ENCODE measurements around the gene KRTAP19-8. TPM values are rescaled to one million over a fixed set of nuclear protein-coding genes. Genes with fewer than 3 reads are reported as not detected.

Gene KRTAP19-8, protein sequence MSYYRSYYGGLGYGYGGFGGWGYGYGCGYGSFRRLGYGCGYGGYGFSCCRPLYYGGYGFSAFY
- not detected for total RNA-seq

DNA sequence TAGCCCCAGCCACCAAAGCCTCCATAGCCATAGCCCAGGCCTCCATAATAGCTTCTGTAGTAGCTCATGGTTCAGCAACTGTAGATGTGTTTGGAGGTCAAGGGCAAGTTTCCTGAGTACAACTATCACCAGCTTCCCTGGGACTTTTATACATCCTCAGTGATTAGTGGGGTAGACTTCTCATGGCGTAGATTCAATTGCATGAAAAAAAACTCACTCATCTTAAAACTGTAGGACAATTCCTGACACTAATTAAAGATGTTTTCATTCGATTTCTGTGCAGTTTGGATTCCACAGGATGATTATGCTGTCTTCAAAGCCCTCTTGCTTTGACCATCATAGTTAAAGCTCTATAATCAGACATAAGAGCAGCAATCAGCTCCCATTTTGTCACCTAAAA is at the start of gene KRTAP19-8:
Gene KRTAP19-8, minus strand, starts transcription at position 101 of the 400 bp plus-strand sequence. Its CDS starts 33 bp downstream, at position 68.
- no peak within 1 kb of the TSS for H3K27ac ChIP-seq
- no peaks in the 10 kb centered on the region for H3K27me3 ChIP-seq
- H3K4me1 ChIP-seq: no peaks in the 10 kb centered on the region
- intact Hi-C loops (cut with DNase I; ENCODE audit: low total_unique reads): no loop called here
- TF ChIP-seq, protein P1, sequence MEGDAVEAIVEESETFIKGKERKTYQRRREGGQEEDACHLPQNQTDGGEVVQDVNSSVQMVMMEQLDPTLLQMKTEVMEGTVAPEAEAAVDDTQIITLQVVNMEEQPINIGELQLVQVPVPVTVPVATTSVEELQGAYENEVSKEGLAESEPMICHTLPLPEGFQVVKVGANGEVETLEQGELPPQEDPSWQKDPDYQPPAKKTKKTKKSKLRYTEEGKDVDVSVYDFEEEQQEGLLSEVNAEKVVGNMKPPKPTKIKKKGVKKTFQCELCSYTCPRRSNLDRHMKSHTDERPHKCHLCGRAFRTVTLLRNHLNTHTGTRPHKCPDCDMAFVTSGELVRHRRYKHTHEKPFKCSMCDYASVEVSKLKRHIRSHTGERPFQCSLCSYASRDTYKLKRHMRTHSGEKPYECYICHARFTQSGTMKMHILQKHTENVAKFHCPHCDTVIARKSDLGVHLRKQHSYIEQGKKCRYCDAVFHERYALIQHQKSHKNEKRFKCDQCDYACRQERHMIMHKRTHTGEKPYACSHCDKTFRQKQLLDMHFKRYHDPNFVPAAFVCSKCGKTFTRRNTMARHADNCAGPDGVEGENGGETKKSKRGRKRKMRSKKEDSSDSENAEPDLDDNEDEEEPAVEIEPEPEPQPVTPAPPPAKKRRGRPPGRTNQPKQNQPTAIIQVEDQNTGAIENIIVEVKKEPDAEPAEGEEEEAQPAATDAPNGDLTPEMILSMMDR (IDR thresholded peaks at IDR 0.05): no peak
- TF ChIP-seq POLR2AphosphoS5 (IDR thresholded peaks at IDR 0.05) (no peak), POLR2A (IDR thresholded peaks at IDR 0.05) (no peak), EP300 (IDR thresholded peaks at IDR 0.05; ENCODE audit: low read depth) (no peak)
- H3K9me3 ChIP-seq: no peaks in the 10 kb centered on the region
- no peak within 1 kb of the TSS for H3K4me3 ChIP-seq
- in situ Hi-C loops (cut with MboI; ENCODE audit: low pct_ligation_motif_present in 1 of 4, low pct_unique_long_range_greater_than_20kb in 1 of 4, low sequenced_read_pairs in 3 of 4): no loop called here
- 49 to 63% methylated on average over 2 of the region's 2 CpGs for WGBS, 2 donors (ENCODE audit: low coverage in 1 of 2)
- no peak for DNase-seq
- H3K36me3 ChIP-seq: no peaks in the 10 kb centered on the region

DNA sequence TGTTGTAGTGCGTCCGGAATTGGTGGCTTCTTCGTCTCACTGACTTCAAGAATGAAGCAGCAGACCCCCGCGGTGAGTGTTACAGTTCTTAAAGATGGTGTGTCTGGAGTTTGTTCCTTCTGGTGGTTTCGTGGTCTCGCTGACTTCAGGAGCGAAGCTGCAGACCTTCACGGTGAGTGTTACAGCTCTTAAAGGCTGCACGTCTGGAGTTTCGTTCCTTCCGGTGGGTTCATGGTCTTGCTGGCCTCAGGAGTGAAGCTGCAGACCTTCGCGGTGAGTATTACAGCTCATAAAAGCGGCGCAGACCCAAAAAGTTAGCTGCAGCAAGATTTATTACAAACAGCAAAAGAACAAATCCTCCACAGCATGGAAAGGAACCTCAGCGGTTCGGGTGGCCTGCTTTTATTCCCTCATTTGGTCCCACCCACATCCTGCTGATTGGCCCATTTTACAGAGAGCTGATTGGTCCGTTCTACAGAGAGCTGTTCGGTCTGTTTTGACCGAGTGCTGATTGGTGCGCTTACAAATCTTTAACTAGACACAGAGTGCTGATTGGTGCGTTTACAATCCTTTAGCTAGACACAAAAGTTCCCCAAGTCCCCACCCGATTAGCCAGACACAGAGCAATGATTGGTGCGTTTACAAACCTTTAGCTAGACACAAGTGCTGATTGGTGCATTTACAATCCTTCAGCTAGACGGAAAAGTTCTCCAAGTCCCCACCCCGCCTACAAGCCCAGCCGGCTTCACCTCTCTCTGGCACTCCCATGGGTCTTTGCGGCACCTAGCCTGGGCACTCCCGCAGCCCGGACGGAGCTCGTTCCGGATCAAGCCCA is 49.6 kb upstream of the KRTAP19-8 start:
- Histone ChIP-seq H3K36me3 (no peaks in the 10 kb centered on the region), H3K4me1 (no peaks in the 10 kb centered on the region), H3K9me3 (no peaks in the 10 kb centered on the region), H3K27me3 (no peaks in the 10 kb centered on the region), H3K4me3 (no peak overlapping the region), H3K27ac (no peak overlapping the region)
- TF ChIP-seq POLR2A (IDR thresholded peaks at IDR 0.05) (no peak), EP300 (IDR thresholded peaks at IDR 0.05; ENCODE audit: low read depth) (no peak), POLR2AphosphoS5 (IDR thresholded peaks at IDR 0.05) (no peak)
- TF ChIP-seq, protein P1 (IDR thresholded peaks at IDR 0.05): no peak
- DNase-seq: no peak
- intact Hi-C loops (cut with DNase I; ENCODE audit: low total_unique reads): no loop called here
- WGBS, 2 donors (ENCODE audit: low coverage in 1 of 2): 63 to 66% methylated on average over 5 to 34 of the region's 34 CpGs
- in situ Hi-C loops (cut with MboI; ENCODE audit: low pct_ligation_motif_present in 1 of 4, low pct_unique_long_range_greater_than_20kb in 1 of 4, low sequenced_read_pairs in 3 of 4): loop anchor here in 2 of 4 donors (25.0 kb wide), 2 partner anchors 751 to 1051 kb away; partner anchors contain the start of genes KRTAP23-1 (in 1 of the 2) and KRTAP27-1 (in 1 of the 2)

DNA sequence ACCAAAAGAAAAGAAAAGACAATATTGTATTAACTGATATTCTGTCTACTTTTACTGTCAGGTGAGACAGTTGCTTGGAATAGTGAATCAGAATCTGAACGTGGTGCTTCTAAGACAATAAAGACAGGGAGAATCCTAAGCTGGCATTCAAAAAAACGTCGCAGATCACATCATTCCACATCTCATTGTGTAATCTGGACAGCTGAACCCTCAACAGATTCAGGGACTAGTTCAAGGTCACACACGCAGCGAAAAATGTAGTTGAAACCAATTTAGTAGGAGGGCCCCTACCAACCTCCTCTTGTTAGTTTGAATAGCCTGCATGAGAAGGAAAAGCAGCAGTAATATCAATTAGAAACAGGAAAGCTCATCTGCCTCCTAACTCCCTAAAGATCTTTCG is 46.4 kb upstream of the KRTAP19-8 start:
- intact Hi-C loops (cut with DNase I; ENCODE audit: low total_unique reads): no loop called here
- in situ Hi-C loops (cut with MboI; ENCODE audit: low pct_ligation_motif_present in 1 of 4, low pct_unique_long_range_greater_than_20kb in 1 of 4, low sequenced_read_pairs in 3 of 4): loop anchor here in 2 of 4 donors (25.0 kb wide), 2 partner anchors 747 to 1047 kb away; partner anchors contain the start of genes KRTAP23-1 (in 1 of the 2) and KRTAP27-1 (in 1 of the 2)

DNA sequence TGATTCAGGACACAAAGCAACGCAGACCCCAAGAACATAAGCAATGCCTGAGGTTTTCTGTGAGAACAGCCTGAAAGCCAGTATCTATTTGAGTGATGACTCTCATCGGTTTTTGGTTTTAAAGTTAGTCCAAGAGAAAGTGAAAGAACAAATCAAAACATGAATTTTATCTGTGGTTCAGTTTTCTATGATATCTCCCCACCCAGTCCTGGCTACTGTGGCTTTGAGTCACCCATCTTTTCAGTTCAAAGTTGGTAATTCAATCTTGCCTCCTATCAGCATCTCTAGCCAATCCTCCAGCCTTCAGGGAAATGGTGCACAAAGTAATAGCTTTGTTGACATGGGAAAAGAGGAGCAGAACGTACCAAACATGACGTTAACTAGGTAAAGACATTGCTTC is 40.5 kb upstream of the KRTAP19-8 start:
- Histone ChIP-seq H3K36me3 (no peaks in the 10 kb centered on the region), H3K27me3 (no peaks in the 10 kb centered on the region), H3K4me3 (no peak overlapping the region), H3K4me1 (no peaks in the 10 kb centered on the region), H3K27ac (no peak overlapping the region), H3K9me3 (no peaks in the 10 kb centered on the region)
- intact Hi-C loops (cut with DNase I; ENCODE audit: low total_unique reads) (no loop called here), in situ Hi-C loops (cut with MboI; ENCODE audit: low pct_ligation_motif_present in 1 of 4, low pct_unique_long_range_greater_than_20kb in 1 of 4, low sequenced_read_pairs in 3 of 4) (loop anchor here in 2 of 4 donors (25.0 kb wide), 2 partner anchors 741 to 1041 kb away; partner anchors contain the start of genes KRTAP23-1 (in 1 of the 2) and KRTAP27-1 (in 1 of the 2))
- TF ChIP-seq POLR2A (IDR thresholded peaks at IDR 0.05): no peak
- TF ChIP-seq, protein P1 (IDR thresholded peaks at IDR 0.05): no peak
- TF ChIP-seq EP300 (IDR thresholded peaks at IDR 0.05; ENCODE audit: low read depth): no peak
- no peak for TF ChIP-seq POLR2AphosphoS5 (IDR thresholded peaks at IDR 0.05)
- 56% methylated on average over 2 to 4 of the region's 4 CpGs for WGBS, 2 donors (ENCODE audit: low coverage in 1 of 2)
- no peak for DNase-seq

More for the DNA sequence above, 46.4 kb upstream of the KRTAP19-8 start:
- no peaks in the 10 kb centered on the region for H3K36me3 ChIP-seq
- no peaks in the 10 kb centered on the region for H3K27me3 ChIP-seq
- no peak overlapping the region for H3K4me3 ChIP-seq
- WGBS, 2 donors (ENCODE audit: low coverage in 1 of 2): 65 to 68% methylated on average over 5 to 6 of the region's 6 CpGs
- H3K27ac ChIP-seq: no peak overlapping the region
- no peaks in the 10 kb centered on the region for H3K4me1 ChIP-seq
- no peak for DNase-seq
- no peaks in the 10 kb centered on the region for H3K9me3 ChIP-seq
- no peak for TF ChIP-seq POLR2AphosphoS5 (IDR thresholded peaks at IDR 0.05)
- no peak for TF ChIP-seq EP300 (IDR thresholded peaks at IDR 0.05; ENCODE audit: low read depth)
- TF ChIP-seq POLR2A (IDR thresholded peaks at IDR 0.05): no peak
